Suprapubic skin (tissue), 4 donors: Measurements from ENCODE around the gene RNLS. TPM values are rescaled to one million over a fixed set of nuclear protein-coding genes. Genes with fewer than 3 reads are reported as not detected.

Experiments used
- DNase-seq, 2 donors: peaks; one replicate each; pipeline ENCODE4 v3.0.0-alpha.2; 2019; ENCODE audit warnings: low spot score in 2 of 2
- H3K27ac ChIP-seq: fragments of 200-600 bp; sonication (generic); one replicate; pipeline ENCODE4 v1.5.1; 2019
- H3K27me3 ChIP-seq: fragments of 200-600 bp; sonication (generic); one replicate; pipeline ENCODE4 v1.5.1; 2019
- H3K36me3 ChIP-seq: fragments of 200-600 bp; sonication (generic); one replicate; pipeline ENCODE4 v1.5.1; 2019
- H3K4me1 ChIP-seq: fragments of 200-600 bp; sonication (generic); one replicate; pipeline ENCODE4 v1.5.1; 2019
- H3K4me3 ChIP-seq: fragments of 200-600 bp; sonication (generic); one replicate; pipeline ENCODE4 v1.5.1; 2019; ENCODE audit warnings: mild to moderate bottlenecking
- H3K9me3 ChIP-seq: fragments of 200-600 bp; sonication (generic); one replicate; pipeline ENCODE4 v1.5.1; 2019
- EP300 ChIP-seq: sonication (generic); formaldehyde crosslinking; IDR thresholded peaks from one replicate; pipeline ENCODE4 v1.6.1; 2017; ENCODE audit warnings: antibody characterized with exemption
- POLR2A ChIP-seq, 2 donors: fragments of 450-650 bp; IDR thresholded peaks; one replicate each; pipeline ENCODE4 v1.6.1; 2017; ENCODE audit warnings: antibody characterized with exemption in 2 of 2, mild to moderate bottlenecking in 2 of 2, moderate library complexity in 2 of 2
- POLR2AphosphoS5 ChIP-seq, 3 donors: sonication (generic); formaldehyde crosslinking; IDR thresholded peaks; one replicate each; pipeline ENCODE4 v1.6.1; 2017; ENCODE audit warnings: antibody characterized with exemption in 3 of 3
- WGBS: methylation state at CpG from one replicate; pipeline ENCODE4 v1.1.5; 2018; 5-methylcytosine and 5-hydroxymethylcytosine counted together
- total RNA-seq, 4 donors: library from RNA; depleted of rRNA; stranded (reverse); fragments of >200 nt; gene quantifications; one replicate each; pipeline ENCODE4 v1.1.0, GENCODE V29; 2016
- TF ChIP-seq, protein P1 (sequence below), 2 donors: fragments of 200-600 bp in 1 of 2; fragments of 450-650 bp in 1 of 2; sonication (generic) in 1 of 2; IDR thresholded peaks; one replicate each; pipeline ENCODE4 v1.5.1; 2016 to 2019; ENCODE audit warnings: antibody characterized with exemption in 2 of 2, mild to moderate bottlenecking in 1 of 2, moderate library complexity in 1 of 2

RNLS gene
- total RNA-seq, 4 donors from 2014 or later: 9.8 to 23.7 (median 19.2) TPM

GRCh38 chr10:88382699-88383098 is 200.4 kb downstream of the RNLS start:
- H3K4me1 ChIP-seq: peaks cover 21% of the 10 kb centered on the region
- TF ChIP-seq EP300 (no peak), POLR2AphosphoS5 (IDR thresholded peaks at IDR 0.05) (no peak), POLR2A (IDR thresholded peaks at IDR 0.05) (no peak)
- TF ChIP-seq, protein P1, sequence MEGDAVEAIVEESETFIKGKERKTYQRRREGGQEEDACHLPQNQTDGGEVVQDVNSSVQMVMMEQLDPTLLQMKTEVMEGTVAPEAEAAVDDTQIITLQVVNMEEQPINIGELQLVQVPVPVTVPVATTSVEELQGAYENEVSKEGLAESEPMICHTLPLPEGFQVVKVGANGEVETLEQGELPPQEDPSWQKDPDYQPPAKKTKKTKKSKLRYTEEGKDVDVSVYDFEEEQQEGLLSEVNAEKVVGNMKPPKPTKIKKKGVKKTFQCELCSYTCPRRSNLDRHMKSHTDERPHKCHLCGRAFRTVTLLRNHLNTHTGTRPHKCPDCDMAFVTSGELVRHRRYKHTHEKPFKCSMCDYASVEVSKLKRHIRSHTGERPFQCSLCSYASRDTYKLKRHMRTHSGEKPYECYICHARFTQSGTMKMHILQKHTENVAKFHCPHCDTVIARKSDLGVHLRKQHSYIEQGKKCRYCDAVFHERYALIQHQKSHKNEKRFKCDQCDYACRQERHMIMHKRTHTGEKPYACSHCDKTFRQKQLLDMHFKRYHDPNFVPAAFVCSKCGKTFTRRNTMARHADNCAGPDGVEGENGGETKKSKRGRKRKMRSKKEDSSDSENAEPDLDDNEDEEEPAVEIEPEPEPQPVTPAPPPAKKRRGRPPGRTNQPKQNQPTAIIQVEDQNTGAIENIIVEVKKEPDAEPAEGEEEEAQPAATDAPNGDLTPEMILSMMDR (IDR thresholded peaks at IDR 0.05): no peak
- H3K9me3 ChIP-seq: no peaks in the 10 kb centered on the region
- H3K27ac ChIP-seq: no peak overlapping the region
- no peak for DNase-seq
- no peak overlapping the region for H3K4me3 ChIP-seq
- H3K36me3 ChIP-seq: no peaks in the 10 kb centered on the region
- WGBS: 97% methylated on average over 2 of the region's 2 CpGs
- H3K27me3 ChIP-seq: no peaks in the 10 kb centered on the region

- TF ChIP-seq EP300 (no peak), POLR2A (IDR thresholded peaks at IDR 0.05) (no peak), POLR2AphosphoS5 (IDR thresholded peaks at IDR 0.05) (no peak)
- TF ChIP-seq, protein P1 (IDR thresholded peaks at IDR 0.05): no peak
- H3K4me3 ChIP-seq: no peak overlapping the region
- no peaks in the 10 kb centered on the region for H3K9me3 ChIP-seq
- no peaks in the 10 kb centered on the region for H3K36me3 ChIP-seq
- no peaks in the 10 kb centered on the region for H3K4me1 ChIP-seq
- no peaks in the 10 kb centered on the region for H3K27me3 ChIP-seq
- no peak overlapping the region for H3K27ac ChIP-seq
- DNase-seq: no peak
- 91% methylated on average over 2 of the region's 2 CpGs for WGBS
Measured at GRCh38 chr10:88379575-88379974, 203.5 kb downstream of the RNLS start.

GRCh38 chr10:88377510-88377909 is 205.6 kb downstream of the RNLS start:
- Histone ChIP-seq H3K36me3 (no peaks in the 10 kb centered on the region), H3K27me3 (no peaks in the 10 kb centered on the region), H3K4me3 (no peak overlapping the region), H3K4me1 (no peaks in the 10 kb centered on the region), H3K27ac (no peak overlapping the region), H3K9me3 (no peaks in the 10 kb centered on the region)
- TF ChIP-seq POLR2A (IDR thresholded peaks at IDR 0.05) (no peak), POLR2AphosphoS5 (IDR thresholded peaks at IDR 0.05) (no peak), EP300 (no peak)
- TF ChIP-seq, protein P1 (IDR thresholded peaks at IDR 0.05): no peak
- DNase-seq: no peak
- 93% methylated on average over 1 of the region's 1 CpG for WGBS

GRCh38 chr10:88374392-88375175 is 208.5 kb downstream of the RNLS start:
- Histone ChIP-seq H3K4me3 (no peak overlapping the region), H3K36me3 (no peaks in the 10 kb centered on the region), H3K9me3 (no peaks in the 10 kb centered on the region), H3K27me3 (no peaks in the 10 kb centered on the region), H3K4me1 (no peaks in the 10 kb centered on the region), H3K27ac (no peak overlapping the region)
- WGBS: 92% methylated on average over 4 of the region's 4 CpGs
- TF ChIP-seq EP300: no peak
- no peak for TF ChIP-seq POLR2A (IDR thresholded peaks at IDR 0.05)
- TF ChIP-seq, protein P1 (IDR thresholded peaks at IDR 0.05): no peak
- no peak for TF ChIP-seq POLR2AphosphoS5 (IDR thresholded peaks at IDR 0.05)
- no peak for DNase-seq

GRCh38 chr10:88372881-88373592 is 210.1 kb downstream of the RNLS start:
- no peak for DNase-seq
- no peak for TF ChIP-seq POLR2AphosphoS5 (IDR thresholded peaks at IDR 0.05)
- TF ChIP-seq, protein P1 (IDR thresholded peaks at IDR 0.05): no peak
- no peaks in the 10 kb centered on the region for H3K4me1 ChIP-seq
- no peaks in the 10 kb centered on the region for H3K36me3 ChIP-seq
- H3K27ac ChIP-seq: no peak overlapping the region
- H3K9me3 ChIP-seq: no peaks in the 10 kb centered on the region
- no peak overlapping the region for H3K4me3 ChIP-seq
- H3K27me3 ChIP-seq: no peaks in the 10 kb centered on the region
